MCF 10A (cell line): ENCODE results near the gene CALML3. TPM values are rescaled to one million over a fixed set of nuclear protein-coding genes. Genes with fewer than 3 reads are reported as not detected.

Experiments used
- BruUV-seq: library from RNA; stranded (reverse); fragments of 400-500 nt; replicated peaks from 2 replicates; lab custom pipeline; 2021; lab: Mats Ljungman, UMichigan
- CTCF ChIA-PET: fragments of 300-600 bp; sonication (Branson Sonifier 250); formaldehyde crosslinking; extraction: SDS; loops from one replicate; lab custom pipeline; 2021; ENCODE audit warnings: antibody characterized with exemption, inconsistent platforms; lab: Yijun Ruan, JAX
- POLR2A ChIA-PET: fragments of 300-600, 350-650 bp; sonication (Branson Sonifier 250); formaldehyde crosslinking; extraction: SDS; loops from one replicate; lab custom pipeline; 2020; ENCODE audit warnings: antibody characterized with exemption, inconsistent platforms; lab: Yijun Ruan, JAX
- DNase-seq: peaks from one replicate; pipeline ENCODE4 v3.0.0-alpha.2; 2018; ENCODE audit not compliant: unreplicated experiment
- H3K27ac Mint-ChIP-seq: one replicate; pipeline ENCODE4 v1.8.0; 2022; ENCODE audit warnings: mild to moderate bottlenecking, low read depth, mixed read lengths; ENCODE audit not compliant: unreplicated experiment
- H3K27me3 Mint-ChIP-seq: one replicate; pipeline ENCODE4 v1.8.0; 2022; ENCODE audit warnings: mixed read lengths; ENCODE audit not compliant: insufficient read depth, unreplicated experiment
- H3K36me3 Mint-ChIP-seq: one replicate; pipeline ENCODE4 v1.8.0; 2022; ENCODE audit warnings: mild to moderate bottlenecking, moderate library complexity, mixed read lengths; ENCODE audit not compliant: insufficient read depth, unreplicated experiment
- H3K4me1 Mint-ChIP-seq: one replicate; pipeline ENCODE4 v1.8.0; 2022; ENCODE audit warnings: mixed read lengths; ENCODE audit not compliant: insufficient read depth, unreplicated experiment
- H3K4me3 Mint-ChIP-seq: one replicate; pipeline ENCODE4 v1.8.0; 2022; ENCODE audit warnings: mild to moderate bottlenecking, moderate library complexity, mixed read lengths; ENCODE audit not compliant: unreplicated experiment
- H3K9me3 Mint-ChIP-seq: one replicate; pipeline ENCODE4 v1.8.0; 2022; ENCODE audit warnings: mixed read lengths; ENCODE audit not compliant: unreplicated experiment
- CTCF ChIP-seq: fragments of 200-600 bp; IDR thresholded peaks from one replicate; pipeline ENCODE4 v1.8.0; 2022; ENCODE audit warnings: antibody characterized with exemption, mild to moderate bottlenecking; ENCODE audit not compliant: unreplicated experiment
- intact Hi-C: fragments of 100-400 bp; cut with micrococcal nuclease; formaldehyde crosslinking; loops from 2 replicates; pipeline ENCODE4 v1.14.1; 2022
- total RNA-seq: library from RNA; stranded (reverse); gene quantifications from 2 replicates; pipeline ENCODE4 v1.2.3, GENCODE V29; 2022

CALML3 gene
- total RNA-seq, 1 experiment from 2014 or later = 0.75 TPM

GRCh38 chr10:5515948-5516761, 8.6 kb upstream of the CALML3 start:
- TF ChIP-seq CTCF = no peak
- ChIA-PET POLR2A (no interaction called here), CTCF (interaction anchor here (0.7 kb wide), 1 partner anchor 77 kb away, joined by 5 read pairs; no protein-coding TSS in a partner anchor)
- Mint-ChIP-seq H3K27ac (no peak overlapping the region), H3K4me3 (no peak overlapping the region), H3K27me3 (no peaks in the 10 kb centered on the region), H3K36me3 (no peaks in the 10 kb centered on the region), H3K4me1 (no peaks in the 10 kb centered on the region), H3K9me3 (no peaks in the 10 kb centered on the region)
- DNase-seq = no peak
- BruUV-seq = no TSS peak
- intact Hi-C loops = no loop called here

GRCh38 chr10:5517546-5517945, 7.2 kb upstream of the CALML3 start:
- no TSS peak for BruUV-seq
- TF ChIP-seq CTCF = no peak
- no peaks in the 10 kb centered on the region for H3K4me1 Mint-ChIP-seq
- no peak for DNase-seq
- no peak overlapping the region for H3K27ac Mint-ChIP-seq
- H3K9me3 Mint-ChIP-seq = no peaks in the 10 kb centered on the region
- ChIA-PET POLR2A (interaction anchor here (0.6 to 1.5 kb wide), 2 partner anchors 17 to 195 kb away, joined by 4 to 5 read pairs; no protein-coding TSS in a partner anchor), CTCF (interaction anchor here (0.6 kb wide), 1 partner anchor 71 kb away, joined by 3 read pairs; no protein-coding TSS in a partner anchor)
- no peak overlapping the region for H3K4me3 Mint-ChIP-seq
- no peaks in the 10 kb centered on the region for H3K36me3 Mint-ChIP-seq
- intact Hi-C loops = no loop called here
- H3K27me3 Mint-ChIP-seq = no peaks in the 10 kb centered on the region

- H3K36me3 Mint-ChIP-seq = no peaks in the 10 kb centered on the region
- intact Hi-C loops = no loop called here
- POLR2A ChIA-PET = interaction anchor here (1.5 kb wide), 1 partner anchor 16 kb away, joined by 4 read pairs; no protein-coding TSS in a partner anchor
- H3K27me3 Mint-ChIP-seq = no peaks in the 10 kb centered on the region
- H3K4me3 Mint-ChIP-seq = no peak overlapping the region
- no peak for DNase-seq
- no peak overlapping the region for H3K27ac Mint-ChIP-seq
- H3K9me3 Mint-ChIP-seq = no peaks in the 10 kb centered on the region
- H3K4me1 Mint-ChIP-seq = no peaks in the 10 kb centered on the region
- CTCF ChIA-PET = interaction anchor here (0.6 kb wide), 1 partner anchor 71 kb away, joined by 3 read pairs; no protein-coding TSS in a partner anchor
- no TSS peak for BruUV-seq
- no peak for TF ChIP-seq CTCF
These were observed 6.6 kb upstream of the CALML3 start for GRCh38 chr10:5518143-5518542.

GRCh38 chr10:5519054-5519453, 5.7 kb upstream of the CALML3 start:
- H3K4me1 Mint-ChIP-seq = no peaks in the 10 kb centered on the region
- no peak for TF ChIP-seq CTCF
- H3K36me3 Mint-ChIP-seq = no peaks in the 10 kb centered on the region
- POLR2A ChIA-PET = interaction anchor here (0.9 to 1.5 kb wide), 2 partner anchors 15 to 29 kb away, joined by 3 to 4 read pairs; no protein-coding TSS in a partner anchor
- CTCF ChIA-PET = no interaction called here
- H3K27me3 Mint-ChIP-seq = no peaks in the 10 kb centered on the region
- no peaks in the 10 kb centered on the region for H3K9me3 Mint-ChIP-seq
- no peak for DNase-seq
- no peak overlapping the region for H3K4me3 Mint-ChIP-seq
- no TSS peak for BruUV-seq
- no peak overlapping the region for H3K27ac Mint-ChIP-seq
- intact Hi-C loops = no loop called here
